HepG2 (cell line): ENCODE measurements around the gene ABCA3. TPM values are rescaled to one million over a fixed set of nuclear protein-coding genes. Genes with fewer than 3 reads are reported as not detected.
A peak's percentile ranks its signal among the peaks of the same experiment; 100 is the strongest.

Source experiments
- ATAC-seq: fragments of 200-7000 bp; cut with Tn5 transposase; 3 replicates; pipeline ENCODE4 v1.9.1; 2020; ENCODE audit warnings: mild to moderate bottlenecking, moderate library complexity
- BruUV-seq: library from RNA; stranded (reverse); fragments of 400-500 nt; replicated peaks from 2 replicates; lab custom pipeline; 2021; lab: Mats Ljungman, UMichigan
- CTCF ChIA-PET: fragments of 300-600 bp; formaldehyde crosslinking; extraction: SDS; loops from one replicate; lab custom pipeline; 2021; ENCODE audit warnings: low total read pairs, inconsistent platforms, low intra/inter-chr PET ratio; lab: Yijun Ruan, JAX
- POLR2A ChIA-PET: fragments of 350-600 bp; sonication (Branson Sonifier 250); formaldehyde crosslinking; loops from one replicate; lab custom pipeline; 2020; ENCODE audit warnings: antibody characterized with exemption, inconsistent platforms; lab: Yijun Ruan, JAX
- DNase-seq: peaks from one replicate; pipeline ENCODE4 v3.0.0-alpha.2; 2015; ENCODE audit warnings: low spot score
- FAIRE-seq: peaks from 3 replicates; lab custom pipeline; 2011; peaks lifted over from hg19 to GRCh38; lab: Jason Lieb, UNC
- H2AFZ ChIP-seq: one replicate; pipeline ENCODE4 v1.6.1; 2011; ENCODE audit warnings: low read length, inconsistent platforms
- H3K27ac ChIP-seq: fragments of 300-600 bp; 3 replicates; pipeline ENCODE4 v1.8.0; 2011; ENCODE audit warnings: mixed run types, mild to moderate bottlenecking, mixed read lengths, low read length, inconsistent platforms; ENCODE audit not compliant: insufficient read depth; ENCODE audit errors: extremely low read length
- H3K27me3 ChIP-seq, 2 experiments: fragments of 200-600 bp in 1 of 2; 2 replicates in 1 of 2; 3 replicates in 1 of 2; pipeline versions ENCODE4 v1.6.0 to v1.8.0; 2011; ENCODE audit warnings: low read length in 2 of 2, mild to moderate bottlenecking in 2 of 2, moderate library complexity in 2 of 2, inconsistent platforms in 1 of 2; ENCODE audit not compliant: insufficient read depth in 2 of 2, control insufficient read depth in 1 of 2
- H3K36me3 ChIP-seq, 2 experiments: fragments of 200-600 bp in 1 of 2; replicated peaks in 1 of 2; 2 replicates in 1 of 2; 3 replicates in 1 of 2; pipeline versions ENCODE4 v1.5.1 to v1.8.0; 2011; ENCODE audit warnings: low read length in 2 of 2, inconsistent platforms in 1 of 2; ENCODE audit not compliant: insufficient read depth in 2 of 2, control insufficient read depth in 1 of 2
- H3K4me1 ChIP-seq: 2 replicates; pipeline ENCODE4 v1.5.1; 2012; ENCODE audit warnings: low read length, inconsistent platforms; ENCODE audit not compliant: insufficient read depth
- H3K4me2 ChIP-seq: 2 replicates; pipeline ENCODE4 v1.6.0; 2011; ENCODE audit warnings: low read depth, low read length, inconsistent platforms
- H3K4me3 ChIP-seq, 3 experiments: fragments of 200-600 bp in 1 of 3; sonication (generic), shearing (Covaris generic) in 1 of 3; replicated peaks in 1 of 3; 2 replicates each; pipeline ENCODE4 v1.5.1; 2011 to 2016; ENCODE audit warnings: low read length in 3 of 3, inconsistent platforms in 2 of 3, low read depth in 2 of 3, mild to moderate bottlenecking in 2 of 3, control low read depth in 1 of 3, mixed read lengths in 1 of 3; ENCODE audit not compliant: insufficient read depth in 1 of 3
- H3K79me2 ChIP-seq: one replicate; pipeline ENCODE4 v1.6.1; 2011; ENCODE audit warnings: low read length, inconsistent platforms; ENCODE audit not compliant: insufficient read depth
- H3K9ac ChIP-seq: 2 replicates; pipeline ENCODE4 v1.6.0; 2011; ENCODE audit warnings: mild to moderate bottlenecking, low read depth, low read length, inconsistent platforms; ENCODE audit not compliant: insufficient read depth
- H3K9me3 ChIP-seq: 2 replicates; pipeline ENCODE4 v1.5.1; 2012; ENCODE audit warnings: mild to moderate bottlenecking, low read length
- H4K20me1 ChIP-seq: 2 replicates; pipeline ENCODE4 v1.6.0; 2011; ENCODE audit warnings: inconsistent platforms, mild to moderate bottlenecking, low read length, moderate library complexity; ENCODE audit not compliant: insufficient read depth
- HNF4G ChIP-seq, 2 experiments: sonication (generic) in 1 of 2; formaldehyde crosslinking in 1 of 2; IDR thresholded peaks; 2 replicates each; pipeline versions ENCODE4 v1.4.0 to v1.6.1; 2011 to 2020; ENCODE audit warnings: borderline replicate concordance in 2 of 2, low read depth in 2 of 2, mild to moderate bottlenecking in 2 of 2, low read length in 1 of 2, missing genetic modification reagents in 1 of 2, moderate library complexity in 1 of 2
- HNRNPLL ChIP-seq: fragments of 200-400 bp; formaldehyde crosslinking; IDR thresholded peaks from 2 replicates; pipeline ENCODE4 v1.6.1; 2017; ENCODE audit warnings: mild to moderate bottlenecking, low read depth, low read length; ENCODE audit not compliant: poor library complexity, severe bottlenecking
- RAD21 ChIP-seq: fragments of 450-650 bp; formaldehyde crosslinking; IDR thresholded peaks from 2 replicates; pipeline ENCODE4 v1.5.0; 2020; ENCODE audit warnings: mild to moderate bottlenecking
- STAG1 ChIP-seq: sonication (generic); formaldehyde crosslinking; IDR thresholded peaks from 2 replicates; pipeline ENCODE4 v1.4.0; 2020; ENCODE audit warnings: missing genetic modification reagents
- TAF15 ChIP-seq: fragments of 200-400 bp; formaldehyde crosslinking; IDR thresholded peaks from one replicate; pipeline ENCODE4 v1.6.1; 2018; ENCODE audit warnings: mild to moderate bottlenecking, low read depth, low read length; ENCODE audit not compliant: poor library complexity, severe bottlenecking
- WGBS: methylation state at CpG from one replicate; pipeline ENCODE4 v1.1.6; 2017; ENCODE audit warnings: low lambda C conversion rate; 5-methylcytosine and 5-hydroxymethylcytosine counted together
- in situ Hi-C: cut with HindIII; loops from 2 replicates; pipeline ENCODE4 v1.10.0; 2017; ENCODE audit warnings: low pct_unique_long_range_greater_than_20kb; ENCODE audit not compliant: extremely low pct_ligation_motif_present
- intact Hi-C: fragments of 100-400 bp; cut with micrococcal nuclease; formaldehyde crosslinking; loops from one replicate; pipeline ENCODE4 v1.10.0; 2022; ENCODE audit not compliant: unreplicated experiment
- polyA plus RNA-seq, 8 experiments: library from polyadenylated mRNA; depleted of rRNA in 3 of 8; stranded (reverse) in 7 of 8; unstranded in 1 of 8; fragments of >200 nt; fragmentation: Illumina TruSeq in 4 of 8; extraction: Trizol in 4 of 8; gene quantifications; 2 replicates each; pipeline versions ENCODE4 v1.2.1 to v1.2.3, GENCODE V29; 2011 to 2016; ENCODE audit warnings: low read depth in 4 of 8, missing spikeins in 1 of 8, mixed read lengths in 1 of 8; ENCODE audit not compliant: insufficient read depth in 1 of 8
- total RNA-seq, 5 experiments: library from RNA; depleted of rRNA; stranded (reverse); fragments of >200 nt; fragmentation: Illumina TruSeq; extraction: Trizol; gene quantifications; 2 replicates each; pipeline ENCODE4 v1.2.3, GENCODE V29; 2016; ENCODE audit warnings: low read depth in 1 of 5
- TF ChIP-seq, protein P1 (sequence below): sonication (generic); formaldehyde crosslinking; IDR thresholded peaks from 2 replicates; pipeline ENCODE4 v1.9.0; 2022; ENCODE audit warnings: missing genetic modification reagents, mild to moderate bottlenecking, borderline replicate concordance
- TF ChIP-seq, protein P2 (sequence below): sonication (generic); formaldehyde crosslinking; IDR thresholded peaks from 2 replicates; pipeline ENCODE4 v1.5.0; 2020; ENCODE audit warnings: mild to moderate bottlenecking, missing genetic modification reagents, moderate library complexity

ABCA3 gene
- total and polyA plus RNA-seq, 2 of the 13 experiments (the other 11 are each of a cell fraction or from before 2014, with no cell fraction given) = 0.60 to 1.5 TPM

DNA sequence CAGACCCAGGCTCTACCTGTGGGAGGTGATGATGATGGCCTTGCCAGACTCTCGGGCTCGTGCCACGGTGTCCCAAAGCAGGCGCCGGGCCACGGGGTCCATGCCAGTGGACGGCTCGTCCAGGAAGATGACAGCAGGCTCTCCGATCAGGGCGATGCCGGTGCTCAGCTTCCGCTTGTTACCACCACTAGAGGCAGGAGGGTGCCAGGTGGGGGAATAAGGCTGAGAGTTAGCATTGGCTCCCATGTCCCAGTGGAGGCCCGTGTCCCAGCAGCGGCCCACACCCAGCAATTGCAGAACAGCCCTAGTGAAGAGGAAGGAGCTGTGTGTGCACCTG, 62.3 kb downstream of the ABCA3 start:
- DNase-seq (peak; percentile 18), ATAC-seq (peak; percentile 80), FAIRE-seq (no peak)
- ChIA-PET POLR2A (interaction anchor here (1.5 kb wide), 1 partner anchor 26 kb away, joined by 4 read pairs; the partner anchor contains the start of gene ECI1), CTCF (no interaction called here)
- Histone ChIP-seq H2AFZ (no peak overlapping the region), H3K27me3 (peaks cover 24 to 68% of the 10 kb centered on the region in 2 experiments), H3K4me1 (peaks cover 27% of the 10 kb centered on the region; the same call in 1 of the 2 replicates), H3K27ac (no peak overlapping the region), H3K36me3 (no peaks in the 10 kb centered on the region), H3K79me2 (no peaks in the 10 kb centered on the region), H3K4me2 (peak overlapping the region; percentile 23; the same call in 1 of the 2 replicates), H3K9ac (no peak overlapping the region), H4K20me1 (no peaks in the 10 kb centered on the region), H3K4me3 (no peak overlapping the region), H3K9me3 (no peaks in the 10 kb centered on the region)
- intact Hi-C loops = no loop called here
- WGBS = 5% methylated on average over 4 of the region's 14 CpGs
- no TSS peak for BruUV-seq
- TF ChIP-seq, protein P1, sequence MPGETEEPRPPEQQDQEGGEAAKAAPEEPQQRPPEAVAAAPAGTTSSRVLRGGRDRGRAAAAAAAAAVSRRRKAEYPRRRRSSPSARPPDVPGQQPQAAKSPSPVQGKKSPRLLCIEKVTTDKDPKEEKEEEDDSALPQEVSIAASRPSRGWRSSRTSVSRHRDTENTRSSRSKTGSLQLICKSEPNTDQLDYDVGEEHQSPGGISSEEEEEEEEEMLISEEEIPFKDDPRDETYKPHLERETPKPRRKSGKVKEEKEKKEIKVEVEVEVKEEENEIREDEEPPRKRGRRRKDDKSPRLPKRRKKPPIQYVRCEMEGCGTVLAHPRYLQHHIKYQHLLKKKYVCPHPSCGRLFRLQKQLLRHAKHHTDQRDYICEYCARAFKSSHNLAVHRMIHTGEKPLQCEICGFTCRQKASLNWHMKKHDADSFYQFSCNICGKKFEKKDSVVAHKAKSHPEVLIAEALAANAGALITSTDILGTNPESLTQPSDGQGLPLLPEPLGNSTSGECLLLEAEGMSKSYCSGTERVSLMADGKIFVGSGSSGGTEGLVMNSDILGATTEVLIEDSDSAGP (CRISPR knock-in tag) = peak; percentile 22; the same call in 1 of the 2 replicates
- peak; percentile 20 for TF ChIP-seq HNRNPLL
- TF ChIP-seq TAF15 = no peak
- TF ChIP-seq HNF4G (IDR thresholded peaks at IDR 0.05; ENCODE audit: borderline replicate concordance, low read depth, low read length) = no peak
- TF ChIP-seq HNF4G (CRISPR knock-in tag; IDR thresholded peaks at IDR 0.05; ENCODE audit: borderline replicate concordance, low read depth) = no peak
- TF ChIP-seq RAD21 (CRISPR knock-in tag) = 0 out of 2 replicates have a peak, but pooled peaks have one; percentile 22
- TF ChIP-seq, protein P2, sequence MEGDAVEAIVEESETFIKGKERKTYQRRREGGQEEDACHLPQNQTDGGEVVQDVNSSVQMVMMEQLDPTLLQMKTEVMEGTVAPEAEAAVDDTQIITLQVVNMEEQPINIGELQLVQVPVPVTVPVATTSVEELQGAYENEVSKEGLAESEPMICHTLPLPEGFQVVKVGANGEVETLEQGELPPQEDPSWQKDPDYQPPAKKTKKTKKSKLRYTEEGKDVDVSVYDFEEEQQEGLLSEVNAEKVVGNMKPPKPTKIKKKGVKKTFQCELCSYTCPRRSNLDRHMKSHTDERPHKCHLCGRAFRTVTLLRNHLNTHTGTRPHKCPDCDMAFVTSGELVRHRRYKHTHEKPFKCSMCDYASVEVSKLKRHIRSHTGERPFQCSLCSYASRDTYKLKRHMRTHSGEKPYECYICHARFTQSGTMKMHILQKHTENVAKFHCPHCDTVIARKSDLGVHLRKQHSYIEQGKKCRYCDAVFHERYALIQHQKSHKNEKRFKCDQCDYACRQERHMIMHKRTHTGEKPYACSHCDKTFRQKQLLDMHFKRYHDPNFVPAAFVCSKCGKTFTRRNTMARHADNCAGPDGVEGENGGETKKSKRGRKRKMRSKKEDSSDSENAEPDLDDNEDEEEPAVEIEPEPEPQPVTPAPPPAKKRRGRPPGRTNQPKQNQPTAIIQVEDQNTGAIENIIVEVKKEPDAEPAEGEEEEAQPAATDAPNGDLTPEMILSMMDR (CRISPR knock-in tag) = peak; percentile 33; the same call in 1 of the 2 replicates
- peak; percentile 43 for TF ChIP-seq STAG1 (CRISPR knock-in tag)
- in situ Hi-C loops = no loop called here
